Ovary (tissue), 9 donors: ENCODE data around the gene FLNA. TPM values are rescaled to one million over a fixed set of nuclear protein-coding genes. Genes with fewer than 3 reads are reported as not detected.

Experiments used
- DNase-seq, 5 donors: peaks; one replicate each; pipeline ENCODE4 v3.0.0-alpha.2; 2019 to 2020
- H3K27ac ChIP-seq, 2 donors: fragments of 200-600 bp; one replicate each; pipeline versions ENCODE4 v1.5.1 to v1.8.0; 2019 to 2022
- H3K27me3 ChIP-seq: fragments of 200-600 bp; one replicate; pipeline ENCODE4 v1.8.0; 2022
- H3K36me3 ChIP-seq: fragments of 200-600 bp; sonication (generic); one replicate; pipeline ENCODE4 v1.5.1; 2019
- H3K4me1 ChIP-seq: one replicate; pipeline ENCODE4 v1.8.1; 2013; ENCODE audit warnings: mild to moderate bottlenecking, moderate library complexity; ENCODE audit not compliant: insufficient read depth
- H3K4me3 ChIP-seq: fragments of 200-600 bp; sonication (generic); one replicate; pipeline ENCODE4 v1.5.1; 2017
- H3K9me3 ChIP-seq, 2 donors: fragments of 200-600 bp in 1 of 2; sonication (generic) in 1 of 2; one replicate each; pipeline versions ENCODE4 v1.5.1 to v1.8.1; 2013 to 2019; ENCODE audit warnings: mild to moderate bottlenecking in 1 of 2, moderate library complexity in 1 of 2
- CTCF ChIP-seq, 3 donors: fragments of 450-650 bp in 2 of 3; fragments of 200-600 bp in 1 of 3; IDR thresholded peaks; one replicate each; pipeline versions ENCODE4 v1.5.1 to v1.8.0; 2016 to 2022; ENCODE audit warnings: antibody characterized with exemption in 3 of 3, mild to moderate bottlenecking in 1 of 3
- EP300 ChIP-seq: sonication (generic); formaldehyde crosslinking; IDR thresholded peaks from one replicate; pipeline ENCODE4 v1.6.1; 2017; ENCODE audit warnings: antibody characterized with exemption
- POLR2A ChIP-seq: fragments of 450-650 bp; IDR thresholded peaks from one replicate; pipeline ENCODE4 v1.6.1; 2017; ENCODE audit warnings: antibody characterized with exemption, mild to moderate bottlenecking, moderate library complexity
- WGBS, 3 donors: extraction: QIAGEN DNeasy Blood & Tissue Kit in 1 of 3; methylation state at CpG; one replicate each; pipeline versions ENCODE4 v1.1.5 to v1.1.7; 2013 to 2017; 5-methylcytosine and 5-hydroxymethylcytosine counted together
- intact Hi-C, 4 donors: fragments of 100-400 bp; cut with DNase I; formaldehyde crosslinking; loops; one replicate each; pipeline versions ENCODE4 v1.11.0 to v1.15.1; 2022 to 2023
- polyA plus RNA-seq, 2 donors: library from polyadenylated mRNA; stranded (reverse); fragments of 200-250 nt in 1 of 2; fragments of 350-450 nt in 1 of 2; fragmentation: Illumina TruSeq in 1 of 2; extraction: RNeasy Lipid Tissue Mini Kit (QIAGEN cat#74804) in 1 of 2; gene quantifications; one replicate each; pipeline ENCODE4 v1.2.3, GENCODE V29; 2013 to 2014
- total RNA-seq, 7 donors: library from RNA; depleted of rRNA in 2 of 7; stranded (reverse); fragments of >200 nt in 2 of 7; fragmentation: NEBNext Ultra II Directional in 3 of 7; extraction: Animal tissue kit (Norgen Biotek cat#: 25700) in 3 of 7; gene quantifications; one replicate each; pipeline versions ENCODE4 v1.1.0 to v1.2.4, GENCODE V29; 2016 to 2023
- donor health status: DM: no; HTN: no; CAD: no; lungs with moderate emphysema.
- donor health status: DM: no; HTN: no; CAD: no.
- donor health status: Bipolar disorder and iron deficiency.
- donor health status: DM: yes; HTN: yes; CAD: no.
- donor health status: DM: no; HTN: no; CAD: no.
- donor health status: DM: yes; HTN: yes; CAD: no.

Gene FLNA
- total and polyA plus RNA-seq, 9 donors: 327 to 2,249 (median 885) TPM

GRCh38 chrX:154357205-154357604 is 17.2 kb downstream of the FLNA start:
- no peaks in the 10 kb centered on the region for H3K4me1 ChIP-seq
- H3K27me3 ChIP-seq: no peaks in the 10 kb centered on the region
- H3K4me3 ChIP-seq: no peak overlapping the region
- H3K27ac ChIP-seq: no peak overlapping the region
- H3K36me3 ChIP-seq: no peaks in the 10 kb centered on the region
- TF ChIP-seq EP300: no peak
- intact Hi-C loops: no loop called here
- no peaks in the 10 kb centered on the region for H3K9me3 ChIP-seq
- DNase-seq: no peak
- 84 to 87% (median 86%) methylated on average over 27 of the region's 27 CpGs for WGBS, 3 donors

- no peaks in the 10 kb centered on the region for H3K36me3 ChIP-seq
- no peak for DNase-seq
- TF ChIP-seq CTCF (IDR thresholded peaks at IDR 0.05) (no peak), POLR2A (no peak), EP300 (no peak)
Measured at GRCh38 chrX:154356596-154356995, 17.8 kb downstream of the FLNA start.

GRCh38 chrX:154355776-154356140 is 18.7 kb downstream of the FLNA start:
- 71 to 87% (median 80%) methylated on average over 8 to 12 of the region's 12 CpGs for WGBS, 3 donors
- no peak for TF ChIP-seq EP300
- no peak for TF ChIP-seq POLR2A
- TF ChIP-seq CTCF (IDR thresholded peaks at IDR 0.05): no peak
- DNase-seq: no peak
- no peak overlapping the region for H3K4me3 ChIP-seq
- H3K27me3 ChIP-seq: no peaks in the 10 kb centered on the region
- H3K27ac ChIP-seq: no peak overlapping the region
- intact Hi-C loops: no loop called here
- H3K36me3 ChIP-seq: no peaks in the 10 kb centered on the region
- no peaks in the 10 kb centered on the region for H3K9me3 ChIP-seq
- no peaks in the 10 kb centered on the region for H3K4me1 ChIP-seq

More at GRCh38 chrX:154356596-154356995, 17.8 kb downstream of the FLNA start:
- H3K9me3 ChIP-seq: no peaks in the 10 kb centered on the region
- intact Hi-C loops: no loop called here
- H3K27ac ChIP-seq: no peak overlapping the region
- no peaks in the 10 kb centered on the region for H3K4me1 ChIP-seq
- 74 to 86% (median 78%) methylated on average over 13 of the region's 13 CpGs for WGBS, 3 donors
- no peaks in the 10 kb centered on the region for H3K27me3 ChIP-seq
- H3K4me3 ChIP-seq: no peak overlapping the region

GRCh38 chrX:154355094-154355775 is 19.2 kb downstream of the FLNA start:
- TF ChIP-seq EP300 (no peak), CTCF (IDR thresholded peaks at IDR 0.05) (no peak), POLR2A (no peak)
- DNase-seq: no peak
- H3K9me3 ChIP-seq: no peaks in the 10 kb centered on the region
- no peaks in the 10 kb centered on the region for H3K27me3 ChIP-seq
- H3K4me1 ChIP-seq: no peaks in the 10 kb centered on the region
- intact Hi-C loops: no loop called here
- WGBS, 3 donors: 77 to 84% (median 82%) methylated on average over 30 of the region's 30 CpGs
- no peak overlapping the region for H3K4me3 ChIP-seq
- H3K27ac ChIP-seq: no peak overlapping the region
- no peaks in the 10 kb centered on the region for H3K36me3 ChIP-seq

GRCh38 chrX:154354516-154354915 is 19.9 kb downstream of the FLNA start:
- no peaks in the 10 kb centered on the region for H3K36me3 ChIP-seq
- H3K27ac ChIP-seq: no peak overlapping the region
- H3K9me3 ChIP-seq: no peaks in the 10 kb centered on the region
- 82 to 88% (median 86%) methylated on average over 13 of the region's 13 CpGs for WGBS, 3 donors
- no peak for TF ChIP-seq POLR2A
- TF ChIP-seq CTCF (IDR thresholded peaks at IDR 0.05): no peak
- no peak for TF ChIP-seq EP300
- intact Hi-C loops: no loop called here
- H3K27me3 ChIP-seq: no peaks in the 10 kb centered on the region
- no peaks in the 10 kb centered on the region for H3K4me1 ChIP-seq
- no peak for DNase-seq
- H3K4me3 ChIP-seq: no peak overlapping the region
